Aorta (tissue), 5 donors: ENCODE data around the gene EXOSC1. TPM values are rescaled to one million over a fixed set of nuclear protein-coding genes. Genes with fewer than 3 reads are reported as not detected.
"Not testable (repeated sequence)": the region's sequence is repeated elsewhere in the genome, so short reads cannot be mapped to it uniquely, and the experiment has no call there.

Source experiments
- ATAC-seq: fragments of 200-7000 bp; cut with Tn5 transposase; one replicate; pipeline ENCODE4 v1.9.1; 2022; ENCODE audit warnings: moderate library complexity; ENCODE audit not compliant: low FRiP score
- DNase-seq, 2 donors: peaks; one replicate each; pipeline ENCODE4 v3.0.0-alpha.2; 2020
- H3K27ac ChIP-seq, 2 donors: one replicate each; pipeline ENCODE4 v1.5.1; 2013; ENCODE audit warnings: low read length in 2 of 2, mild to moderate bottlenecking in 2 of 2, moderate library complexity in 2 of 2, control low read depth in 1 of 2, inconsistent platforms in 1 of 2, low read depth in 1 of 2
- H3K27me3 ChIP-seq, 2 donors: one replicate each; pipeline ENCODE4 v1.6.1; 2013; ENCODE audit warnings: control low read depth in 1 of 2, low read length in 1 of 2, mild to moderate bottlenecking in 1 of 2, moderate library complexity in 1 of 2; ENCODE audit not compliant: insufficient read depth in 2 of 2, control insufficient read depth in 1 of 2
- H3K36me3 ChIP-seq, 2 donors: one replicate each; pipeline ENCODE4 v1.6.1; 2013; ENCODE audit warnings: control low read depth in 1 of 2, low read length in 1 of 2, mild to moderate bottlenecking in 1 of 2; ENCODE audit not compliant: insufficient read depth in 2 of 2, control insufficient read depth in 1 of 2
- H3K4me1 ChIP-seq, 2 donors: one replicate each; pipeline ENCODE4 v1.6.1; 2013; ENCODE audit warnings: low read length in 2 of 2, control low read depth in 1 of 2, mild to moderate bottlenecking in 1 of 2, moderate library complexity in 1 of 2; ENCODE audit not compliant: insufficient read depth in 2 of 2, control insufficient read depth in 1 of 2
- H3K4me3 ChIP-seq, 2 donors: one replicate each; pipeline ENCODE4 v1.5.1; 2013; ENCODE audit warnings: low read length in 2 of 2, control low read depth in 1 of 2, mild to moderate bottlenecking in 1 of 2
- H3K9me3 ChIP-seq: one replicate; pipeline ENCODE4 v1.6.1; 2013; ENCODE audit warnings: mild to moderate bottlenecking, low read length; ENCODE audit not compliant: control insufficient read depth
- WGBS, 2 donors: extraction: QIAGEN DNeasy Blood & Tissue Kit; methylation state at CpG; one replicate each; pipeline ENCODE4 v1.1.7; 2013; 5-methylcytosine and 5-hydroxymethylcytosine counted together
- intact Hi-C, 2 donors: fragments of 100-400 bp; cut with DNase I; formaldehyde crosslinking; loops; one replicate each; pipeline versions ENCODE4 v1.14.2 to v1.15.0; 2022
- polyA plus RNA-seq, 2 donors: library from polyadenylated mRNA; stranded (reverse); fragments of 200-250 nt; gene quantifications; one replicate each; pipeline ENCODE4 v1.2.3, GENCODE V29; 2013
- total RNA-seq, 2 donors: library from RNA; stranded (reverse); fragmentation: NEBNext Ultra II Directional; extraction: Animal tissue kit (Norgen Biotek cat#: 25700); gene quantifications; one replicate each; pipeline ENCODE4 v1.2.1, GENCODE V29; 2021
- donor health status: healthy with polysubstance abuse.
- donor health status: Bipolar disorder and iron deficiency.
- donor health status: DM: no; HTN: no; CAD: no.
- donor health status: DM: no; HTN: no; CAD: no.
- donor health status: DM: yes; HTN: yes; CAD: no.

EXOSC1 gene
- total and polyA plus RNA-seq, 4 donors = 25.6 to 41.9 (median 33.3) TPM

- Histone ChIP-seq H3K4me3 (no peak overlapping the region), H3K36me3 (no peaks in the 10 kb centered on the region), H3K4me1 (no peaks in the 10 kb centered on the region), H3K27ac (no peak overlapping the region), H3K27me3 (no peaks in the 10 kb centered on the region), H3K9me3 (no peaks in the 10 kb centered on the region)
- WGBS, 2 donors = 52 to 65% methylated on average over 4 of the region's 4 CpGs
- ATAC-seq (no peak), DNase-seq (no peak)
- intact Hi-C loops = no loop called here
These were observed 34.4 kb downstream of the EXOSC1 start for GRCh38 chr10:97411406-97411805.

GRCh38 chr10:97408496-97408992 lies 37.3 kb downstream of the EXOSC1 start:
- Histone ChIP-seq H3K27me3 (no peaks in the 10 kb centered on the region), H3K9me3 (no peaks in the 10 kb centered on the region), H3K4me3 (no peak overlapping the region), H3K27ac (no peak overlapping the region), H3K36me3 (no peaks in the 10 kb centered on the region), H3K4me1 (no peaks in the 10 kb centered on the region)
- no peak for DNase-seq
- intact Hi-C loops = no loop called here
- no peak for ATAC-seq
- 82 to 85% methylated on average over 10 of the region's 10 CpGs for WGBS, 2 donors

DNA sequence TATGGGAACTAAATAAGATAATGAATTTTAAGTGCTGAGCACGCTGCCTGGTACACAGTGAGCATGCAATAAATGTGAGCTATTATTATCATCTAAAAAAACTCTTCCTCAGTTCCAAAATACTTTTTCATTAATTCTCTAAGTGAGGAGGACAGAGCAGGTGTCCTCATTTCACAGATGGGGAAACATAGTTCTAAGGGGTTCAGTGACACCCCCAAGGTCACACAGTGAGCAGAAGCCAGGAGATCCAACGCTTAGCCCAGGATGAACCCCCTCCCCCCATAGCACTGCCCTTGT lies 37.9 kb downstream of the EXOSC1 start:
- Histone ChIP-seq H3K27me3 (no peaks in the 10 kb centered on the region), H3K4me1 (no peaks in the 10 kb centered on the region), H3K27ac (no peak overlapping the region), H3K4me3 (no peak overlapping the region), H3K9me3 (no peaks in the 10 kb centered on the region), H3K36me3 (no peaks in the 10 kb centered on the region)
- DNase-seq (no peak), ATAC-seq (no peak)
- 85 to 87% methylated on average over 2 of the region's 2 CpGs for WGBS, 2 donors
- intact Hi-C loops = no loop called here

DNA sequence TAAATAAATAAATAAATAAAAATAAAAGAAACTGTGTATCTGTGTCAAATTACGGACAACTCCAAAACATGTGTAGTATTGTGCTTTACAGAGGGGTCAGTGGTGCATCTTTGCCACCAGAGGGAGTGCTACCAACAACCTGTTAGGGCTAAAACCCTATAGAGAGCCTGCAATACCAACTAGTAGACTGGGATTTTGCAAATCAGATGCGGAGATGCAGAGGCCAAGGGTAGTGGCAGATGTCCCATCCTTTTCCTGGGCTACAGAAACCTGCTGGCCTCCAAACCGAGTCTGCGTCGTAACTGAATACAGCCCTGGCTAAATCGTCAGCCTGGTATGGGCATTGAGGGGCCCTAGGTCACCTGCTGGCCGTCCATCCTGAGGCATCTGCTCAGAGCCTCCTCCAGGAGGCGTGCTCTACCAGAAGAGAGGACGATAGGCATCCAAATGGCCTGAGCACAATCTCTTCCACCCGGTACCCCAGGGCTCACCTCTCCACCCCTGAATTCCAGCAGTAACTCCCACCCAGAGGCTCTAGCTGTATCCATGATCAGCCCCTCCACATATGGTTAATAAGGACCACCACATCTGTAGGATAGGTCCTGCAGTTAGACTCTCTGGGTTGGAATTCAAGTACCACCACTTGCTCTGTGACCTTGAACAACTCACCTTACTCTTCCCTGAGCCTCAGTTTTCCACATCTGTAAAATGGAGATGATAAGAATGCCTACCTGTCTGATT lies 38.4 kb downstream of the EXOSC1 start:
- Histone ChIP-seq H3K9me3 (no peaks in the 10 kb centered on the region), H3K4me1 (no peaks in the 10 kb centered on the region), H3K36me3 (no peaks in the 10 kb centered on the region), H3K4me3 (no peak overlapping the region), H3K27ac (no peak overlapping the region), H3K27me3 (no peaks in the 10 kb centered on the region)
- 5 to 6% methylated on average over 10 of the region's 10 CpGs for WGBS, 2 donors
- DNase-seq = no peak
- intact Hi-C loops = no loop called here
- ATAC-seq = peak; percentile 85

DNA sequence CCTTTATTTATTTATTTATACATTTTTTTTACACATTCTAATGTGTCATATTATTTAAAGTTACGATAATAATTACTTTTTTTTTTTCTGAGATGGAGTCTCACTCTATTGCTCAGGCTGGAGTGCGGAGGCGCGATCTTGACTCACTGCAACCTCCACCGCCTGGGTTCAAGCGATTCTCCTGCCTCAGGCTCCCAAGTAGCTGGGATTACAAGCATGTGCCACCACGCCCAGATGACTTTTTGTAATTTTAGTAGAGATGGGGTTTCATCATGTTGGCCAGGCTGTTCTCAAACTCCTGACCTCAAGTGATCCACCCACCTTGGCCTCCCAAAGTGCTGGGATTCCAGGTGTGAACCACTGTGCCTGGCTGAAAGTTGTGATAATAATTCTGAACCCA lies 39.3 kb downstream of the EXOSC1 start:
- intact Hi-C loops, DNase-seq, H3K27ac ChIP-seq, H3K36me3 ChIP-seq, H3K9me3 ChIP-seq, H3K4me1 ChIP-seq, H3K27me3 ChIP-seq, H3K4me3 ChIP-seq, ATAC-seq: not testable (repeated sequence)
- 89 to 91% methylated on average over 7 of the region's 7 CpGs for WGBS, 2 donors

DNA sequence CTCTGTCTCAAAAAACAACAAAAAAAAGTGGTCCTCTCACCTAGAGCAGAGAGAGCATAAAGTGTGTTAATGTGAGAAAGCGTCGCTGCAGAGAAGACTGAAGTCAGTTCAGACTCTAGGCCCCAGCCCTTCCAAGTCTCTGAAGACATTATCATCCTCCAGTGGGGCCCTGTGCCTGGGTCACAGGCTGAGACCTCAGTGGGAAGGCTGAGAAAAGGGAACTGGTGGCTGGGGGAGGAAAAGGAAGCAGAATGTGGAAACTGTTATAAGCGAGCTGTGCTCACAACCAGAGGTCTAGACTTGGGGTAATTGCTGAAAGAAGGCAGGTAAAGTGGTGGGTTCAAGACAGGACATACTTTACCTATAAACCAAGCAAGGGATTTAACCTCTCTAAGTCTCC lies 39.7 kb downstream of the EXOSC1 start:
- H3K4me1 ChIP-seq = no peaks in the 10 kb centered on the region
- no peak overlapping the region for H3K4me3 ChIP-seq
- ATAC-seq (no peak), DNase-seq (no peak)
- H3K27ac ChIP-seq = no peak overlapping the region
- no peaks in the 10 kb centered on the region for H3K9me3 ChIP-seq
- intact Hi-C loops = no loop called here
- 82 to 90% methylated on average over 3 of the region's 3 CpGs for WGBS, 2 donors
- H3K36me3 ChIP-seq = no peaks in the 10 kb centered on the region
- H3K27me3 ChIP-seq = no peaks in the 10 kb centered on the region

DNA sequence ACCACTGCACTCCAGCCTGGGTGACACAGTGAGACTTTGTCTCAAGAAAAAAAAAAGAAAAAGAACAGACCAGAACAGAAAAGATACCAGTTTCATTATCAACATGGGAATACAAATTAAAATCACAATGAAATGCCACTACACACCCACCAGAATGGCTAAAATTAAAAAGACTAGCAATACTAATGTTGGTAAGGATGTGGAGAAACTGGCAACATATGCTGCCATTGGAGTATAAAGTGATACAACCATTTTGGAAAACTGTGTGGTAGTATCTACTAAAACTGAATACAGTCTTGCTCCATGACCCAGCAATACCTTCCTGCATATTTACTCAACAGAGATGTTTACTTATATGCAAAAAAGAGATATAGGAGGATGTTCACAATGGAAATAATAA lies 41.8 kb downstream of the EXOSC1 start:
- no peak overlapping the region for H3K4me3 ChIP-seq
- H3K4me1 ChIP-seq = peaks cover 0 to 2% of the 10 kb centered on the region in 2 donors
- no peak overlapping the region for H3K27ac ChIP-seq
- ATAC-seq = no peak
- DNase-seq = no peak
- no peaks in the 10 kb centered on the region for H3K27me3 ChIP-seq
- no peaks in the 10 kb centered on the region for H3K36me3 ChIP-seq
- H3K9me3 ChIP-seq = no peaks in the 10 kb centered on the region
- intact Hi-C loops = no loop called here

DNA sequence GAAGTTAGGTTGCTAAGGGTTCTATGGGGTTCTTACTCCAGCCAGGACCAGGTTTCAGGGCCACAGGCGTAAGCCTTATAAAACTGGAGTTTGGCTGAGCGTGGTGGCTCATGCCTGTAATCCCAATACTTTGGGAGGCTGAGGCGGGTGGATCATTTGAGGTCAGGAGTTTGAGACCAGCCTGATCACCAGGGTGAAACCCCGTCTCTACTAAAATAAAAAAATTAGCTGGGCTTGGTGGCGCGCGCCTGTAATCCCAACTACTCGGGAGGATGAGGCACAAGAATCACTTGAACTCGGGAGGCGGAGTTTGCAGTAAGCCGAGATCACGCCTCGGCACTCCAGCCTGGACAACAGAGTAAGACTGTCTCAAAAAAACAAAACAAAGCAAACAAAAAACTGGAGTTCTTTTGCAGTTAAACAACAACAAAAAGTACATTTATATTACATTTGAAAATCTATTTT lies 44.3 kb downstream of the EXOSC1 start:
- DNase-seq (no peak), ATAC-seq (no peak)
- no peaks in the 10 kb centered on the region for H3K27me3 ChIP-seq
- H3K9me3 ChIP-seq = no peaks in the 10 kb centered on the region
- H3K36me3 ChIP-seq = no peaks in the 10 kb centered on the region
- WGBS, 2 donors = 68 to 69% methylated on average over 13 of the region's 13 CpGs
- peaks cover 0 to 2% of the 10 kb centered on the region in 2 donors for H3K4me1 ChIP-seq
- intact Hi-C loops = no loop called here
- no peak overlapping the region for H3K4me3 ChIP-seq
- H3K27ac ChIP-seq = no peak overlapping the region

- 0 to 1% methylated on average over 39 of the region's 39 CpGs for WGBS, 2 donors
- peak within 1 kb of the TSS; percentile 30 to 91 for H3K4me3 ChIP-seq
- no peaks in the 10 kb centered on the region for H3K27me3 ChIP-seq
These were observed 44.9 kb downstream of the EXOSC1 start, which contains the start of gene RRP12 for GRCh38 chr10:97400665-97401454. RRP12 (minus strand) TSS chr10:97401340; CDS start chr10:97401231, 109 bp downstream.

More at GRCh38 chr10:97400665-97401454, 44.9 kb downstream of the EXOSC1 start, which contains the start of gene RRP12:
- intact Hi-C loops = no loop called here
- peak within 1 kb of the TSS in 1 of 2 donors; percentile 62 for H3K27ac ChIP-seq
- peaks cover 0 to 2% of the 10 kb centered on the region in 2 donors for H3K4me1 ChIP-seq
- H3K36me3 ChIP-seq = no peaks in the 10 kb centered on the region
- peak; percentile 98 for ATAC-seq
- peak; percentile 86 to 89 for DNase-seq
- no peaks in the 10 kb centered on the region for H3K9me3 ChIP-seq
